Tibial nerve (tissue), 4 donors: ENCODE results near the gene DYDC1. TPM values are rescaled to one million over a fixed set of nuclear protein-coding genes. Genes with fewer than 3 reads are reported as not detected.

ENCODE experiments used
- DNase-seq, 2 donors: peaks; one replicate each; pipeline ENCODE4 v3.0.0-alpha.2; 2019; ENCODE audit warnings: low spot score in 2 of 2
- H3K27ac ChIP-seq, 4 donors: fragments of 200-600 bp; sonication (generic) in 3 of 4; one replicate each; pipeline ENCODE4 v1.5.1; 2017 to 2019; ENCODE audit warnings: mild to moderate bottlenecking in 1 of 4
- H3K27me3 ChIP-seq, 2 donors: fragments of 200-600 bp; sonication (generic) in 1 of 2; one replicate each; pipeline versions ENCODE4 v1.5.1 to v1.6.0; 2017 to 2019
- H3K36me3 ChIP-seq, 3 donors: fragments of 200-600 bp; sonication (generic); one replicate each; pipeline ENCODE4 v1.5.1; 2018 to 2019
- H3K4me1 ChIP-seq, 4 donors: fragments of 200-600 bp; sonication (generic) in 3 of 4; one replicate each; pipeline ENCODE4 v1.5.1; 2017 to 2019
- H3K4me3 ChIP-seq, 4 donors: fragments of 200-600 bp; sonication (generic) in 3 of 4; one replicate each; pipeline ENCODE4 v1.5.1; 2017 to 2019; ENCODE audit warnings: mild to moderate bottlenecking in 1 of 4, moderate library complexity in 1 of 4
- H3K9me3 ChIP-seq, 4 donors: fragments of 200-600 bp; sonication (generic) in 3 of 4; one replicate each; pipeline ENCODE4 v1.5.1; 2017 to 2019
- EP300 ChIP-seq, 2 donors: sonication (generic); formaldehyde crosslinking; IDR thresholded peaks; one replicate each; pipeline ENCODE4 v1.6.1; 2017; ENCODE audit warnings: antibody characterized with exemption in 2 of 2, mild to moderate bottlenecking in 1 of 2
- POLR2A ChIP-seq, 2 donors: fragments of 450-650 bp; IDR thresholded peaks; one replicate each; pipeline ENCODE4 v1.6.1; 2017; ENCODE audit warnings: antibody characterized with exemption in 2 of 2, mild to moderate bottlenecking in 2 of 2, moderate library complexity in 2 of 2
- WGBS, 2 donors: methylation state at CpG; one replicate each; pipeline ENCODE4 v1.1.5; 2018; 5-methylcytosine and 5-hydroxymethylcytosine counted together
- total RNA-seq, 4 donors: library from RNA; depleted of rRNA; stranded (reverse); fragments of >200 nt; gene quantifications; one replicate each; pipeline ENCODE4 v1.1.0, GENCODE V29; 2016
- TF ChIP-seq, protein P1 (sequence below), 5 experiments: fragments of 200-600 bp in 3 of 5; fragments of 450-650 bp in 2 of 5; sonication (generic) in 3 of 5; IDR thresholded peaks; one replicate each; pipeline ENCODE4 v1.5.1; 2016 to 2019; ENCODE audit warnings: antibody characterized with exemption in 5 of 5, mild to moderate bottlenecking in 3 of 5, moderate library complexity in 2 of 5

DYDC1 gene
- total RNA-seq, 4 donors from 2014 or later: not detected

DNA sequence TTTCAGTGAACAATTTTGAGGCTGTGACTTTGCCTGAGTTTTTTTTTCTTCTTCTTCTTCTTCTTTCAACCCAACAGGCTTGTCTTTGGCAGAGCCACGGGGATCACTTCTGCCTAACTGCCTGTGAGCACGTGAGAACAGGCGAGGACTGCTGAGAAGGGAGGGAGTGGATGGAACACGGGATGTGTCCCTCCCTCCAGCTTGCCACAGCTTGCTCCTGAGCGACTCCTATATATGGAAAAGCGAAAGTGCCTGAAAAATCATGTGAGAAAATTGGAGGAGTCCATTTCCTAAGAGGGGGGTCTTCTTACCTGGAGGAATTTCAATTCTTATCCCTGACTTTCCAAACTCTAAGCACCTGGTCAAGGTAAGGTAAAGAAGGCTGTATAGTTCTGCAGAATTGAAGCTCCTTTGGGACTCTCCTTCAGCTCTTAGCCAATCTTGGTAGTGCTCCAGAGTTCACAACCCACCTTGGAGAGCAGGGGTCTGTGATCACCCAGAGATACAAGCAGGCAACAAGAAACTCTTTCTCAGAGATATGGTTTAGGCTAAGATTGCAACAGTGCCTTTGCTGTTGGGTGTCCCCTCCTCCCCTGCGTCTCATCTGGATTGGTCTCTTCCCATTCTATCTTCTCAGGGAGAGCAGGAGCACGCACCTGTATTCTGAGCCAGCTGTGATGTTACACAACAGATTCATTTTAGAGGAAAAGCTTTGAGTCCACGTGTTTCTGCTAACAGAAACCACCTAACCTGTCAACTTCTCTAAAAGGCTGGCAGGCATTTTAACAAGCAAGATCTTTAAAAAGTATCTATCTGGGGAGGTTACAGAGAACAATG is 66.9 kb downstream of the DYDC1 start, which contains the start of gene MAT1A:
Gene MAT1A, minus strand, starts transcription at position 208 of the 837 bp plus-strand sequence. CDS start 235 bp downstream, outside the sequence.
- Histone ChIP-seq H3K36me3 (no peaks in the 10 kb centered on the region), H3K9me3 (no peaks in the 10 kb centered on the region), H3K4me3 (no peak within 1 kb of the TSS), H3K27ac (no peak within 1 kb of the TSS), H3K4me1 (no peaks in the 10 kb centered on the region), H3K27me3 (no peaks in the 10 kb centered on the region)
- 39 to 44% methylated on average over 9 of the region's 9 CpGs for WGBS, 2 donors
- TF ChIP-seq EP300 (IDR thresholded peaks at IDR 0.05) (no peak), POLR2A (IDR thresholded peaks at IDR 0.05) (no peak)
- TF ChIP-seq, protein P1, sequence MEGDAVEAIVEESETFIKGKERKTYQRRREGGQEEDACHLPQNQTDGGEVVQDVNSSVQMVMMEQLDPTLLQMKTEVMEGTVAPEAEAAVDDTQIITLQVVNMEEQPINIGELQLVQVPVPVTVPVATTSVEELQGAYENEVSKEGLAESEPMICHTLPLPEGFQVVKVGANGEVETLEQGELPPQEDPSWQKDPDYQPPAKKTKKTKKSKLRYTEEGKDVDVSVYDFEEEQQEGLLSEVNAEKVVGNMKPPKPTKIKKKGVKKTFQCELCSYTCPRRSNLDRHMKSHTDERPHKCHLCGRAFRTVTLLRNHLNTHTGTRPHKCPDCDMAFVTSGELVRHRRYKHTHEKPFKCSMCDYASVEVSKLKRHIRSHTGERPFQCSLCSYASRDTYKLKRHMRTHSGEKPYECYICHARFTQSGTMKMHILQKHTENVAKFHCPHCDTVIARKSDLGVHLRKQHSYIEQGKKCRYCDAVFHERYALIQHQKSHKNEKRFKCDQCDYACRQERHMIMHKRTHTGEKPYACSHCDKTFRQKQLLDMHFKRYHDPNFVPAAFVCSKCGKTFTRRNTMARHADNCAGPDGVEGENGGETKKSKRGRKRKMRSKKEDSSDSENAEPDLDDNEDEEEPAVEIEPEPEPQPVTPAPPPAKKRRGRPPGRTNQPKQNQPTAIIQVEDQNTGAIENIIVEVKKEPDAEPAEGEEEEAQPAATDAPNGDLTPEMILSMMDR (IDR thresholded peaks at IDR 0.05): no peak
- no peak for DNase-seq

DNA sequence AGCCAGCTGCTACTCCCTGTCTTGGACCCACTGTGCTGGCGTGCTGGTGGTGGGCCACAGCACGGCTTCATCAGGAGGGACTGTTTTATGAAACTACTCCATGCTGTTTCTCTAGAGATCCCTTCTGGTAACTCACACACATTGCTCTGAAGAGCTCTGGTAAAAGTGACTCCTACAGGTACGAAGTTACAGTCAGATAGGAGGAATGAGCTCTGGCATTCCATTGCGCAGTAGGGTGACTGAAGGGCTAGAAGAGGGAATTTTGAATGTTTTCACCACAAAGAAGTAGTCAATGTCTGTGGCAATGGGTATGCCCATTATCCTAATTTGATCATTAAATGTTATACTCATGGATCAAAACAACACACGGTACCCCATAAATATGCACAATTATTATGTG is 67.7 kb downstream of the DYDC1 start:
- Histone ChIP-seq H3K4me1 (no peaks in the 10 kb centered on the region), H3K9me3 (no peaks in the 10 kb centered on the region), H3K36me3 (no peaks in the 10 kb centered on the region), H3K27me3 (no peaks in the 10 kb centered on the region), H3K27ac (no peak overlapping the region), H3K4me3 (no peak overlapping the region)
- TF ChIP-seq POLR2A (IDR thresholded peaks at IDR 0.05) (no peak), EP300 (IDR thresholded peaks at IDR 0.05) (no peak)
- TF ChIP-seq, protein P1 (IDR thresholded peaks at IDR 0.05): no peak
- 86 to 89% methylated on average over 5 of the region's 5 CpGs for WGBS, 2 donors
- DNase-seq: no peak

Other genes with a start within 250 kb of the DYDC1 start
- 100 to 1,000 TPM in 3 of 4 donors, 10 to 100 TPM in 1; 63.3 to 199 (median 140) TPM for gene PLAC9, start 224.0 kb downstream of the DYDC1 start, total RNA-seq
- 100 to 1,000 TPM in 3 of 4 donors, 10 to 100 TPM in 1; 99.8 to 128 (median 113) TPM for gene ANXA11, start 151.2 kb downstream of the DYDC1 start, total RNA-seq
- gene MAT1A, start 67.1 kb downstream of the DYDC1 start, total RNA-seq: not detected
- gene DYDC2, start within 50 bp of the DYDC1 start, total RNA-seq: not detected
- gene PRXL2A, start 51.8 kb upstream of the DYDC1 start, total RNA-seq: 100 to 1,000 TPM in 3 of 4 donors, 10 to 100 TPM in 1; 94.5 to 176 (median 128) TPM
- 100 to 1,000 TPM; 123 to 163 (median 150) TPM for gene TSPAN14, start 97.6 kb upstream of the DYDC1 start, total RNA-seq
- not detected for gene SH2D4B, start 181.1 kb upstream of the DYDC1 start, total RNA-seq